Stimulated activated CD4-positive, alpha-beta T cell treated with anti-CD3 and anti-CD28 coated beads, Interleukin-2, amount 100 ng/mL, for 4 hours (primary cell): ENCODE results near the gene CLEC4G.

Experiments used
- DNase-seq: peaks from one replicate; pipeline ENCODE4 v3.0.0-alpha.2; 2020; ENCODE audit warnings: low read depth

CLEC4G gene

GRCh38 chr19:7722231-7722651 lies 9.7 kb downstream of the CLEC4G start:
- no peak for DNase-seq

DNA sequence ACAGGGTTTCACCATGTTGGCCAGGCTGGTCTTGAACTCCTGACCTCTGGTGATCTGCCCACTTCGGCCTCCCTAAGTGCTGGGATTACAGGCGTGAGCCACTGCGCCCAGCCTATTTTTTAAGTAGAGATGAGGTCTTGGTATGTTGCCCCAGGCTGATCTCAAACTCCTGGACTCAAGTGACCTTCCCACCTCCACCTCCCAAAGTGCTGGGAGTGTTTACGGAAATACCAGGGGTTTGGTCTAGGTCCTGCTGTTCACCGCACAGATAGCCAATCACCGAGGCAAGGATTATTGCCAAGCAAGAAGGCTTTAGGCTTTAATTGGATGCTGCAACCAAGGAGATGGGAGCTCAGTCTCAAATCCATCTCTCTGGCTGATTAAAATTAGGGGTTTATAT lies 11.6 kb downstream of the CLEC4G start:
- DNase-seq: no peak

DNA sequence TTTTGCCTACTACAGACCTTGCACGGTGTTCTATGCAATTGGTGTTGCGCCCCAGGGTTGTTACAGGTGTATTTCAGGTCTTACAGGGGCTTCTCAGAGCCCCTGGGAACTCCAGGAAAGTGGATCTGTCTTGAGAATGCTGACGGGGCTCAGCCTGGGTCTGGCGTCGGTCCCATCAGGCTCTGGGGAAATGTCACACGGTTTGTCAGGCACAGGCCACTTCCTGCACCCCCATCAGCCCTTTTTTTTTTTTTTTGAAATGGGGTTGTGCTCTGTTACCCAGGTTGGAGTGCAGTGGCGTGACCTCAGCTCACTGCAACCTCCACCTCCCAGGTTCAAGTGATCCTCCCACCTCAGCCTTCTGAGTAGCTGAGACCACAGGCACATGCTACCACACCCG lies 13.2 kb downstream of the CLEC4G start:
- no peak for DNase-seq

DNA sequence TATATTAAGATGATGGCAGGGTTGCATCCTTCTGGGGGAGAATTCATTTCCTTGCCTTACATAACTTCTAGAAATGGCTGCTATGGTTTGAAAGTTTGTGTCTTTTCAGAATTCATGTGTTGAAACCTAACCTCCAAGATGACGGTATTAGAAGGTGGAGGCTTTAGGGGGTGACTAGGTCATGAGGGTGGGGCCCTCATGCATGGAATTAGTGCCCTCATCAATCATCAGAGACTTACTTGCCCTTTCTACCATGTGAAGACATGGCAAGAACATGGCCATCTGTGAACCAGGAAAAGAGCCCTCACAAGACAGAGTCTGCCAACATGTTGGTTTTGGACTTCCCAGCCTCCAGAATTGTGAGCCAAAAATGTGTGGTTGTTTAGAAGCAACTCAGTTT lies 15.1 kb downstream of the CLEC4G start:
- no peak for DNase-seq

DNA sequence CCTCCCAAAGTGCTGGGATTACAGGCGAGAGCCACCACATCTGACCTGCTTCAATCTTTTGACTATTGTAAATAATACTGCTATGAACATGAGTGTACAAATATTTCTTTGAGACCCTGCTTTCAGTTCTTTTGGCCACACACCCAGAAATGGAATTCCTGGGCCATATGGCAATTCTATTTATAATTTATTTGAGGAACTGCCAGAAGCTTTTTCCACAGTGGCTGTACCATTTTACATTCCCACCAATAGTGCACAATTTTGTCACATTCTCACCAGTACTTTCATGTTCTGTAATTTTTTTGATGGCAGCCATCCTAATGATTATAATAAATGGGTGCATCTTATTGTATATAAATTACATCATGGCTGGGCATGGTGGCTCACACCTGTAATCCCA lies 16.2 kb downstream of the CLEC4G start:
- DNase-seq: no peak

DNA sequence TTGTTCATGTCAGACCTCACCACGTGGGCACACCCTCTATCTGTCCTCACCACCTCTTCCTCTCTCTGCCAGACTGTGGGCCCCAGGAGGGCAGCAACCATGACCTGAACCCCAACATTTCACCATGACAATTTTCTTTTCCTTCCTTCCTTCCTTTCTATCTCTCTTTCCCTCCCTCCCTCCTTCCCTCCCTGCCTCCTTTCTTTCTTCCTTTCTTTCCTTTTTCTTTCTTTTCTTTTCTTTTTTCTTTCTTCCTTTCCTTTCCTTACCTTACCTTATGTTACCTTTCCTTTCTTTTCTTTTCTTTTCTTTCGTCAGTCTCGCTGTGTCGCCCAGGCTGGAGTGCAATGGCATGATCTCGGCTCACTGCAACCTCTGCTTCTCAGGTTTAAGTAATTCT lies 21.3 kb downstream of the CLEC4G start:
- no peak for DNase-seq

DNA sequence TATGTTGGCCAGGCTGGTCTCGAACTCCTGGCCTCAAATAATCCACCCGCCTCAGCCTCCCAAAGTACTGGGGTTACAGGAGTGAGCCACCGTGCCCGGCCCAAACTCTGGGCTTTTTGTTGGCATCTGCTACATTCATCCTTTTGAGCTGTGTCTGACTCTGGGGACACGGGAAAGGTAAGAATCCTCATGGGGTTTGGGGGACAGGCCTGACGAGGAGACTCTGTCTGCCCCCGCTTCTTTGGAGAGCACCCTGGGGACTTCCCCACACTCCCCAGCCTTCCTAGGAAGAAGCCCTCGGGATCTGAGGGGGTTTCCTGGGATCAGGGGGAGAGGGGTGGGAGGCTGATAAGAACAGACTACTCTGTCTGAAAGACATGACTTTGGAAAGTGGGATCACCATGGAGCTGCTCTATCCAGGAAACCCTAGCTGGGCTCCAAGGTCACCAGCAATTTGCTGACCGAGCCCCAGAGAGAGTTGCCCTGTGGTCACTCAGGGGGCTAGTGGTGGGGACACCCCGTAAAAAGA lies 21.9 kb downstream of the CLEC4G start:
- no peak for DNase-seq

DNA sequence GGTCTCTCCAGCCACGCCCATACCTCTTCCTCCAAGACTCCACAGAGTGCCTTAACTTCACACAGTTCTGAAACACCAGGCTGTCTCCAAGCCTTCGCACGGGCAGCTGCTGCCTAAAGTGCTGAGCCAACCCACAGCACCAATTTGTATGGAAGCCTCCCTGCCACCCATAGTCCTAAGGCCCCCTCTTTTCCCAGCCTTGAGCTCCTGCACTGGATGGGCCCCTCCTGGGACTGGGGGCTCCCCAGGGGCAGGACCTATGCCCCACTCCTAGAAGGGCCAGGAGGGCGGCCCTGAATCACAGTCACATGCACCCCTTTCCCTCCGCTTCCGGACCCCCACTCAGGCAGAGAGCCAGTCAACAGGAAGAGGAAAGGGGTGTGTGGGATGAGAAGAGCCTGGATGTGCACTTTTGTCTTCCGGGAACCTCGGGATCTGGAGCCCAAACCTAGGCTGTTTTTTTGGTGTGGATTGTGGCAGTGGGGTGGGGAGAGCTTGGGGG lies 24.9 kb downstream of the CLEC4G start:
- DNase-seq: no peak

DNA sequence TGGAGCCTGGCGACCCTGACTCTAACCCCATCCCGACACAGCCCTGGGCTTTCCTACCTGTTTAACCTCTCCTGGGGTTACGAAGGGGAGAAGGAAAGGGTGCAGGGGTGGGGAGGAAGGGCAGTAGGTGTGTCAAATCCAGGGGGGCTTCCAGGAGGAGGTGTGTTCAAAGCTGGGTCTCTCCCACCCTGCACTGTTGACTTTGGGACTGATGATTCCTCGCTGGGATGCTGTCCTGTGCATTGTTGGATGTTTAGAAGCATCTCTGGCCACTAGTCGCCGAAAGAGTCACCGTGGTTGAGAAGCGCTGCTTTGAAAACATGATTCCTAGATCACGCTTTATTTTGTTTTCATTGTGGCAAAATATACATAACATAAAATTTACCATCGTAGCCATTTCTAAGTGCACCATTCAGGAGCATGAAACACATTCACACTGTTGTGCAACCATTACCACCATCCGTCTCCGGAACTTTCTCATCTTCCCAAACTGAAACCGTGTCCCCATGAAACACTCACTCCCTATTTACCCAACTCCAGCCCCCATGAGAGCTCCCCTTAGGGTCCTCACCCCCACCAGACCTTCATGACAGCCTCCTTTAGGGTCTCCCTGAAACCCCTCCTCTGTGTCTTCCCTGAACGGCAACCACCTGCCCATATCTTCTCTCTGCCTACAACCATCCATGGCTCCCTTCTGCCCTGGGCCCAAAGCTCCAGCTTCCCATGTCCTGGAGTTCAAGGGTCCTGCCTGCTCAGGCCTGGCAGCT lies 25.5 kb downstream of the CLEC4G start:
- no peak for DNase-seq

- DNase-seq: peak; percentile 70
Observed at GRCh38 chr19:7705387-7706187, 26.3 kb downstream of the CLEC4G start.

- no peak for DNase-seq
Observed at GRCh38 chr19:7704280-7705060, 27.4 kb downstream of the CLEC4G start.

- no peak for DNase-seq
Observed at GRCh38 chr19:7703332-7703731, 28.6 kb downstream of the CLEC4G start.

DNA sequence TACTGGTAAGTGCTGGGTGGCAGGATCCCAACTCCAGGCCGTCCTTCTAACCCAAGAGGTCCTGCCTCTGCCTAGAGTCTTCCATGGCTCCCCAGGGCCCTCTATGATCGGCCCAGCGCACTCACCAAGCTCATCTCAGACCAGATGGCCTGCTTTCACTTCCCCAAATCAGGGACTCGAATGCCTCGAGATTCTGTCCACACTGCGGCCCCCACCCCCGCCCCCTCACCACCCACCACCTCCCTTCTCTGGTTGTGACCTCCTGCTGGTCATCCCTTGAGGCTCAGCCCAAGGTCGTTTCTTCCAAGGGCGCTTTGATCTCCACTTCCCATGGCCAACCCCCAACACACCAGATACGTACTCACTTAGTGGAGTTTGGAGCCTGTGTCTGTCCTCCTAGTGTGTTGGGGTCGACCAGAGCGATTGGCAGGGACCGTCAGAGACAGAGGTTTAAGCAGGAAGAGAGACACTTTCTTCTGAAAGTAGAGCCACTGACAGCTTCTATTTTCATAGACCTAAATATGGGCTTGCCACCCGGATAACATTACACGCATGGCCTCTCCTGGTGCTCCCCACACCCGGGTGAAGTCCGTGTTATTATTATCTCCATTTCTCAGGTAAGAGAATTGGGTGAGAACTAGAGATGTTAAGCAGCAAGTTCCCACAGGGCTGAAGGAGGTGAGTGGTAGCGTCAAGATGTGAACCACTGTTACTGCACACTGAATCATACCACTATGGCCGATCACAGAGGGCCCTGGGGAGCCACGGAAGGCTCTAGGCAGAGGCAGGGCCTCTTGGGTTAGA lies 30.1 kb downstream of the CLEC4G start, which contains the start of gene FCER2:
Gene FCER2, minus strand, starts transcription at position 478 of the 804 bp plus-strand sequence. CDS start 2,371 bp downstream, outside the sequence.
- DNase-seq: no peak

- DNase-seq: no peak
Observed at GRCh38 chr19:7701049-7701653, 30.8 kb downstream of the CLEC4G start.

DNA sequence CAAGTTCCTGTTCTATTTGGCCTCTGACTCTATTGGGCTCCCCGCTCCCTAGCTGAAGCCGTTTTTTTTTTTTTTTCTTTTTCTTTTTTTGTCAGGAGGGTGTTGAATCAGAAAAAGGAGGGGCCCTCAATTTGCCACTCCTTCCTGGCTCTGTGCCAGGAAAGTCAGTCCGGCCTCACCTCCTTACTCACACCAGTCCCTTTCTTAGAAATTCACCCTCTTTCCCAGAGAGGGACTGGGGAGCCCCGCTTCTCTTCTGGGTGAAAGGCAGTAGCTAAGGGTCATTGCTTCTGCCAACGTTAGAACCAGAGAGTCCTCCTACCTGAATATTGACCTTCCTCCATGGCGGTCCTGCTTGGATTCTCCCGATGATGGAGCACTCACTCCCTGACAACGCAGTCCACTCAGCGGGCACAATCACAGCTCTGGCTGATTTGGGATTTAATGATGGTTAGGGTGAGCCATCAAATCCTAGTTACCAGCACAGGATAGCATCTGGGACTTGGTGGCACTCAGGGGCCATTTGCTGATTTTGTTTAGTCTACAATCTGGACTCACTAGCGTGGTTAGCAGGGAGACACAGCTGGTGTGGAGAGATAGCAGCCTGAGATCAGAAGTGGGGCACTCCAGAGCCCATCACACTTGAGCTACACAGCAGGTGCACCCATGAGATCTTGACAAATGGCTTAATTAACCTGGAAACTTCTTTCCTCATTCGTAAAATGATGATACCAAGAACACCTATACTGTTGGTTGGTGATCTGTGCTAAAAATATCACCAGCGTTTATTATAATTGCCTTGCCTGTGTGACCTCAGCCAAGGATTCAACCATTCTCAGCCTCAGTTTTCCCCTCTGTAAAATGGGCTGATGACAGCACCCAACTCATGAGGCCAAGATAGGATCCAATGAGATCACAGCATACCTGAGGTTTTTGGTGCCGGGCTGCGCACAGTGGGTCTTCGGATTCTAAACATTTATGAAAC lies 32.2 kb downstream of the CLEC4G start:
- no peak for DNase-seq

GRCh38 chr19:7699003-7699402 lies 32.9 kb downstream of the CLEC4G start:
- DNase-seq: no peak

DNA sequence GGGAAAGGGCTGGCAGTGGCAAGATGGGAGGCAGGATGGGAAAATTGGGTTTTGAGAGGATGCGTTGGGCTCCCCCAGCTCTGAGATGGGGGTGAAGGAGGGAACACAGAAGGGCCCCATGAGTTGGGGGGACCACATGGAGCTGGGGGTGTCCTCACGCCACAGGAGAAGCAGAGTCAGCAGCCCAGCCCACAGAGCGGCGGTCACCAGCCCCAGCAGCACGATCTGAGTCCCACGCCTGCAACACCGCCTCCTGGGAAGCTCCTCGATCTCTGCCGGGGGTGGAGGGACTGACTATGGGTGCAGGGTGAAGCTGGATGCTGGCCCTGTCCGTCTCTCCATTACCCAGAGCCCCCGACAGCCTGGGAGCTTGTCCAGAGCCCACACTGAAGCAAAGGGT lies 33.3 kb downstream of the CLEC4G start:
- DNase-seq: no peak

DNA sequence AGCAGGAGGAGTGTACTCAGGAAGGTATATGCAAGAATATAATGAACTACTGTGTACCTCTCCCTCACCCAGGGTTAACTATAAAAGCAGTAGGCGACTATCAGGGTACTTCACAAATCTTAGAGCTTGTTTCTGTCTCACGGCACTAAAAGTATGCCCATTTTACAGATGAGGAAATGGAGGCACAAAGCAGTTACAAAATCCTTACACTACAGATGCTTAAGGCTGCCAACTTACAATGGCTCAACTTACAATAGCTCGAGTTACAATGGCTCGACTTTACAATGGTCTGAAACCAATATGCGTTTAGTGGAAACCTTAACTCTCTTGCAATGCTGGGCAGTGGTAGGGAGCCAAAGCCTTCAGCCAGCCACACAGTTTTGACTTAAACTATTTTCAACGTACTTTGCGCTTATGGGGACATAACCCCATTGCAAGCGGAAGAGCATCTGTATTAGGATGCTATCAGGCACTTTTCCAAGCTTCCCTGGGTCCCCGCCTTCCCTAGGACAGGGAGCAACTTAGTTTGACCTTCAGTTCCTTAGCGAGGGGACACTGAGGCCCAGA lies 34.1 kb downstream of the CLEC4G start:
- DNase-seq: no peak

GRCh38 chr19:7694499-7694898 lies 37.4 kb downstream of the CLEC4G start:
- no peak for DNase-seq
